Osteocyte (in vitro differentiated cells): Measurements from ENCODE around the gene TENT5A. TPM values are rescaled to one million over a fixed set of nuclear protein-coding genes. Genes with fewer than 3 reads are reported as not detected.

Experiments
- DNase-seq: peaks from one replicate; pipeline ENCODE4 v3.0.0; 2021; ENCODE audit warnings: mixed read lengths; ENCODE audit not compliant: unreplicated experiment; ENCODE audit errors: extremely low spot score
- H3K27ac Mint-ChIP-seq: one replicate; pipeline ENCODE4 v1.8.0; 2021; ENCODE audit warnings: mild to moderate bottlenecking, mixed read lengths; ENCODE audit not compliant: unreplicated experiment
- H3K27me3 Mint-ChIP-seq: one replicate; pipeline ENCODE4 v1.8.0; 2021; ENCODE audit warnings: mixed read lengths; ENCODE audit not compliant: unreplicated experiment
- H3K36me3 Mint-ChIP-seq: one replicate; pipeline ENCODE4 v1.8.0; 2021; ENCODE audit warnings: mixed read lengths; ENCODE audit not compliant: unreplicated experiment
- H3K4me1 Mint-ChIP-seq: one replicate; pipeline ENCODE4 v1.8.0; 2021; ENCODE audit warnings: mixed read lengths; ENCODE audit not compliant: unreplicated experiment
- H3K4me3 Mint-ChIP-seq: one replicate; pipeline ENCODE4 v1.8.0; 2021; ENCODE audit warnings: mild to moderate bottlenecking, moderate library complexity, mixed read lengths; ENCODE audit not compliant: unreplicated experiment
- H3K9me3 Mint-ChIP-seq: one replicate; pipeline ENCODE4 v1.8.0; 2021; ENCODE audit warnings: mixed read lengths; ENCODE audit not compliant: unreplicated experiment
- total RNA-seq: library from RNA; stranded (reverse); gene quantifications from 2 replicates; pipeline ENCODE4 v1.2.1, GENCODE V29; 2021
- TF ChIP-seq, protein P1 (sequence below): fragments of 200-600 bp; sonication (generic); IDR thresholded peaks from 2 replicates; pipeline ENCODE4 v1.5.0; 2021; ENCODE audit warnings: antibody characterized with exemption, mild to moderate bottlenecking, moderate library complexity

The TENT5A gene
- total RNA-seq, 1 donor from 2014 or later, result 25.8 TPM

GRCh38 chr6:81763051-81763450 is 10.6 kb upstream of the TENT5A start:
- Mint-ChIP-seq H3K4me3 (no peak overlapping the region), H3K9me3 (no peaks in the 10 kb centered on the region), H3K27ac (peak overlapping the region; percentile 91), H3K4me1 (peaks cover 71% of the 10 kb centered on the region), H3K27me3 (no peaks in the 10 kb centered on the region), H3K36me3 (peaks cover 5% of the 10 kb centered on the region)
- TF ChIP-seq, protein P1, sequence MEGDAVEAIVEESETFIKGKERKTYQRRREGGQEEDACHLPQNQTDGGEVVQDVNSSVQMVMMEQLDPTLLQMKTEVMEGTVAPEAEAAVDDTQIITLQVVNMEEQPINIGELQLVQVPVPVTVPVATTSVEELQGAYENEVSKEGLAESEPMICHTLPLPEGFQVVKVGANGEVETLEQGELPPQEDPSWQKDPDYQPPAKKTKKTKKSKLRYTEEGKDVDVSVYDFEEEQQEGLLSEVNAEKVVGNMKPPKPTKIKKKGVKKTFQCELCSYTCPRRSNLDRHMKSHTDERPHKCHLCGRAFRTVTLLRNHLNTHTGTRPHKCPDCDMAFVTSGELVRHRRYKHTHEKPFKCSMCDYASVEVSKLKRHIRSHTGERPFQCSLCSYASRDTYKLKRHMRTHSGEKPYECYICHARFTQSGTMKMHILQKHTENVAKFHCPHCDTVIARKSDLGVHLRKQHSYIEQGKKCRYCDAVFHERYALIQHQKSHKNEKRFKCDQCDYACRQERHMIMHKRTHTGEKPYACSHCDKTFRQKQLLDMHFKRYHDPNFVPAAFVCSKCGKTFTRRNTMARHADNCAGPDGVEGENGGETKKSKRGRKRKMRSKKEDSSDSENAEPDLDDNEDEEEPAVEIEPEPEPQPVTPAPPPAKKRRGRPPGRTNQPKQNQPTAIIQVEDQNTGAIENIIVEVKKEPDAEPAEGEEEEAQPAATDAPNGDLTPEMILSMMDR, result no peak
- DNase-seq, result no peak

- TF ChIP-seq, protein P1, result no peak
- Mint-ChIP-seq H3K4me3 (no peak overlapping the region), H3K4me1 (peaks cover 67% of the 10 kb centered on the region), H3K27me3 (no peaks in the 10 kb centered on the region), H3K27ac (peak overlapping the region; percentile 91), H3K36me3 (peaks cover 5% of the 10 kb centered on the region), H3K9me3 (no peaks in the 10 kb centered on the region)
- DNase-seq, result no peak
These were observed 10.1 kb upstream of the TENT5A start for GRCh38 chr6:81762606-81763005.

DNA sequence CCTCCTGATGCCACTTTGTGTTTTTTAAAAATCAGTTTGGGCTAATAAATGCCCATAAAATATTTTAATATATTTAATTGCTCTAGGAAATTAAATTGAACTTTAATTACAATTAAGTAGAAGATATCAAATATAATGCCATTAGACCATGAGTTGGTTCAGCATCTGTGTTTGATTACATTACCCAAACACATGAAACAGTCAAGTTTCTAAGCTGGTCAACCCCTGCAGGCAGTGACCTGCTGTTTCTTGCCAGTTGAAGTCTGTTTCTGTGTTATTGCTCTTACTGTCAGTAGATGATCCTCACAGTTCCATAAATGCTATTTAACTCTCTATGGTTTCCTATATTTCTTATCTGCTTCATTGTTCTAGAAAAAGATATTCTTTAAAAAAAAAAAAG is 9.7 kb upstream of the TENT5A start:
- no peaks in the 10 kb centered on the region for H3K27me3 Mint-ChIP-seq
- H3K27ac Mint-ChIP-seq, result peak overlapping the region; percentile 91
- no peaks in the 10 kb centered on the region for H3K9me3 Mint-ChIP-seq
- TF ChIP-seq, protein P1, result no peak
- peaks cover 5% of the 10 kb centered on the region for H3K36me3 Mint-ChIP-seq
- DNase-seq, result no peak
- H3K4me1 Mint-ChIP-seq, result peaks cover 62% of the 10 kb centered on the region
- H3K4me3 Mint-ChIP-seq, result no peak overlapping the region

- H3K27ac Mint-ChIP-seq, result peak overlapping the region; percentile 91
- peaks cover 5% of the 10 kb centered on the region for H3K36me3 Mint-ChIP-seq
- TF ChIP-seq, protein P1, result no peak
- H3K4me1 Mint-ChIP-seq, result peaks cover 54% of the 10 kb centered on the region
- DNase-seq, result no peak
- no peaks in the 10 kb centered on the region for H3K9me3 Mint-ChIP-seq
- H3K27me3 Mint-ChIP-seq, result no peaks in the 10 kb centered on the region
- peak overlapping the region; percentile 8 for H3K4me3 Mint-ChIP-seq
These were observed 8.7 kb upstream of the TENT5A start for GRCh38 chr6:81761197-81761596.

DNA sequence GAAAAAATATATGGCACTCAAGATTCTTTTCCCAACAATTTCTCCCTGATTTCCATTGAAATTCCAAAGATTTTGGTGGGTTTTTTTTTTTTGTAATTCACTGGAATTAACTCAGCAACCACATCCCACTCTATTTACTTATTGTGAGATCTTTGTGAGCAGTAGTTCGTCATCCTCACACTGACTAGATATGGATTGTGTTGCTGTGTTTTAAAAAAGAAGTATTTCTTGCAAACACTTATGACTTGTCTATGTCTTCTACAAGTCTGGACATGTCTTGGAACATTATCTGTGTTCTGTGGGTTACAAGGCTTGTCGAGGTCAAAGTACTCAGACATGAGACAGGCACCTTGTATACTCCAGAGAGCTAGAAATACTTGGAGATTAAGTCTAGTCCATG is 7.3 kb upstream of the TENT5A start:
- H3K27ac Mint-ChIP-seq, result no peak overlapping the region
- no peaks in the 10 kb centered on the region for H3K9me3 Mint-ChIP-seq
- TF ChIP-seq, protein P1, result no peak
- no peak for DNase-seq
- H3K36me3 Mint-ChIP-seq, result peaks cover under 1% of the 10 kb centered on the region
- H3K4me1 Mint-ChIP-seq, result peaks cover 53% of the 10 kb centered on the region
- H3K27me3 Mint-ChIP-seq, result no peaks in the 10 kb centered on the region
- H3K4me3 Mint-ChIP-seq, result no peak overlapping the region
